MM.1S (cell line): ENCODE measurements around the gene DKK3.

Experiments
- DNase-seq: peaks from one replicate; pipeline ENCODE4 v3.0.0-alpha.2; 2015
- H2AFZ ChIP-seq: fragments of 300-600 bp; sonication (generic); 2 replicates; pipeline ENCODE4 v1.6.0; 2016; ENCODE audit warnings: antibody characterized with exemption, low read length
- H3F3A ChIP-seq: fragments of 300-600 bp; sonication (generic); 2 replicates; pipeline ENCODE4 v1.6.1; 2016; ENCODE audit warnings: mild to moderate bottlenecking, antibody characterized with exemption, low read length, moderate library complexity, mixed read lengths; ENCODE audit not compliant: insufficient read depth
- H3K27ac ChIP-seq: fragments of 300-600 bp; sonication (generic); 2 replicates; pipeline ENCODE4 v1.5.1; 2016; ENCODE audit warnings: mild to moderate bottlenecking, low read length
- H3K27me3 ChIP-seq: fragments of 300-600 bp; sonication (generic); replicated peaks from 2 replicates; pipeline ENCODE4 v1.6.0; 2016; ENCODE audit warnings: low read length; ENCODE audit not compliant: insufficient read depth
- H3K36me3 ChIP-seq: fragments of 300-600 bp; sonication (generic); replicated peaks from 2 replicates; pipeline ENCODE4 v1.6.1; 2016; ENCODE audit warnings: mild to moderate bottlenecking, low read length, mixed read lengths; ENCODE audit not compliant: insufficient read depth
- H3K4me1 ChIP-seq: fragments of 300-600 bp; sonication (generic); 2 replicates; pipeline ENCODE4 v1.6.1; 2016; ENCODE audit warnings: low read length, mixed read lengths
- H3K4me2 ChIP-seq: fragments of 300-600 bp; sonication (generic); 2 replicates; pipeline ENCODE4 v1.6.0; 2016; ENCODE audit warnings: low read depth, low read length
- H3K4me3 ChIP-seq: fragments of 300-600 bp; sonication (generic); 2 replicates; pipeline ENCODE4 v1.5.1; 2016; ENCODE audit warnings: low read length, mixed read lengths
- H3K79me2 ChIP-seq: fragments of 300-600 bp; sonication (generic); 2 replicates; pipeline ENCODE4 v1.6.1; 2016; ENCODE audit warnings: mixed run types, low read length, mixed read lengths
- H3K9ac ChIP-seq: fragments of 300-600 bp; sonication (generic); 2 replicates; pipeline ENCODE4 v1.6.1; 2016; ENCODE audit warnings: low read length, mixed read lengths
- H3K9me2 ChIP-seq: fragments of 300-600 bp; sonication (generic); replicated peaks from 2 replicates; pipeline ENCODE4 v1.6.1; 2016; ENCODE audit warnings: mild to moderate bottlenecking, low read length, mixed read lengths; ENCODE audit not compliant: insufficient read depth
- H3K9me3 ChIP-seq: fragments of 300-600 bp; sonication (generic); replicated peaks from 2 replicates; pipeline ENCODE4 v1.6.1; 2016; ENCODE audit warnings: mild to moderate bottlenecking, low read length, mixed read lengths; ENCODE audit not compliant: insufficient read depth
- H4K20me1 ChIP-seq: fragments of 300-600 bp; sonication (generic); 2 replicates; pipeline ENCODE4 v1.6.1; 2016; ENCODE audit warnings: mild to moderate bottlenecking, low read length, moderate library complexity, mixed read lengths; ENCODE audit not compliant: insufficient read depth
- CTCF ChIP-seq: fragments of 300-600 bp; sonication (generic); IDR thresholded peaks from 2 replicates; pipeline ENCODE4 v1.5.1; 2016; ENCODE audit warnings: antibody characterized with exemption, low read length, mixed read lengths
- EZH2 ChIP-seq: fragments of 300-600 bp; sonication (generic); optimal IDR thresholded peaks from 2 replicates; pipeline ENCODE3; 2017; ENCODE audit warnings: low read depth, mild to moderate bottlenecking, antibody characterized with exemption, low read length, mixed read lengths
- EZH2phosphoT487 ChIP-seq: fragments of 300-600 bp; sonication (generic); IDR thresholded peaks from 2 replicates; pipeline ENCODE4 v1.6.1; 2018; ENCODE audit warnings: antibody characterized with exemption, low read length

Gene DKK3

GRCh38 chr11:11952036-11952435, 56.4 kb downstream of the DKK3 start:
- peaks cover 10% of the 10 kb centered on the region; the same call in 1 of the 2 replicates for H3K36me3 ChIP-seq
- no peak for DNase-seq

GRCh38 chr11:11949482-11949881, 58.9 kb downstream of the DKK3 start:
- no peaks in the 10 kb centered on the region for H3K4me1 ChIP-seq
- DNase-seq: no peak
- H3F3A ChIP-seq: no peaks in the 10 kb centered on the region
- H3K36me3 ChIP-seq: peaks cover 8% of the 10 kb centered on the region; the same call in 1 of the 2 replicates
- no peaks in the 10 kb centered on the region for H3K27me3 ChIP-seq
- no peaks in the 10 kb centered on the region for H3K9me2 ChIP-seq
- no peak for TF ChIP-seq EZH2phosphoT487
- no peak for TF ChIP-seq EZH2
- TF ChIP-seq CTCF: no peak
- H3K4me3 ChIP-seq: no peak overlapping the region
- no peak overlapping the region for H3K9ac ChIP-seq
- no peak overlapping the region for H3K27ac ChIP-seq
- no peaks in the 10 kb centered on the region for H3K79me2 ChIP-seq
- no peaks in the 10 kb centered on the region for H3K9me3 ChIP-seq
- no peak overlapping the region for H3K4me2 ChIP-seq
- no peak overlapping the region for H2AFZ ChIP-seq
- no peaks in the 10 kb centered on the region for H4K20me1 ChIP-seq

More at GRCh38 chr11:11952036-11952435, 56.4 kb downstream of the DKK3 start:
- no peak overlapping the region for H3K27ac ChIP-seq
- no peak overlapping the region for H3K4me2 ChIP-seq
- H3F3A ChIP-seq: no peaks in the 10 kb centered on the region
- no peak overlapping the region for H3K4me3 ChIP-seq
- no peak overlapping the region for H2AFZ ChIP-seq
- TF ChIP-seq EZH2 (no peak), EZH2phosphoT487 (no peak), CTCF (no peak)
- H4K20me1 ChIP-seq: no peaks in the 10 kb centered on the region
- H3K9ac ChIP-seq: no peak overlapping the region
- H3K9me3 ChIP-seq: no peaks in the 10 kb centered on the region
- no peaks in the 10 kb centered on the region for H3K4me1 ChIP-seq
- H3K27me3 ChIP-seq: no peaks in the 10 kb centered on the region
- no peaks in the 10 kb centered on the region for H3K9me2 ChIP-seq
- no peaks in the 10 kb centered on the region for H3K79me2 ChIP-seq

- H3K27ac ChIP-seq: no peak overlapping the region
These were observed 60.0 kb downstream of the DKK3 start for GRCh38 chr11:11948242-11948947.

More at GRCh38 chr11:11948242-11948947, 60.0 kb downstream of the DKK3 start:
- no peak for DNase-seq
- no peak overlapping the region for H3K9ac ChIP-seq
- no peak overlapping the region for H2AFZ ChIP-seq
- no peaks in the 10 kb centered on the region for H3K9me2 ChIP-seq
- H3K4me3 ChIP-seq: no peak overlapping the region
- H3K79me2 ChIP-seq: no peaks in the 10 kb centered on the region
- no peaks in the 10 kb centered on the region for H3K27me3 ChIP-seq
- H3K9me3 ChIP-seq: no peaks in the 10 kb centered on the region
- no peak overlapping the region for H3K4me2 ChIP-seq
- H3K4me1 ChIP-seq: no peaks in the 10 kb centered on the region
- no peaks in the 10 kb centered on the region for H4K20me1 ChIP-seq
- peaks cover 8% of the 10 kb centered on the region; the same call in 1 of the 2 replicates for H3K36me3 ChIP-seq
- TF ChIP-seq EZH2phosphoT487 (no peak), EZH2 (no peak), CTCF (no peak)
- H3F3A ChIP-seq: no peaks in the 10 kb centered on the region
